Left lobe of liver (tissue), 2 donors: ENCODE measurements around the gene ZNF563. TPM values are rescaled to one million over a fixed set of nuclear protein-coding genes. Genes with fewer than 3 reads are reported as not detected.
"Not testable (repeated sequence)": the region's sequence is repeated elsewhere in the genome, so short reads cannot be mapped to it uniquely, and the experiment has no call there.

Experiments used
- ATAC-seq: fragments of 200-7000 bp; cut with Tn5 transposase; one replicate; pipeline ENCODE4 v1.9.1; 2020; ENCODE audit warnings: mild to moderate bottlenecking, moderate library complexity
- DNase-seq: peaks from one replicate; pipeline ENCODE4 v3.0.0-alpha.2; 2020; ENCODE audit warnings: low spot score
- total RNA-seq: library from RNA; stranded (reverse); gene quantifications from one replicate; pipeline ENCODE4 v1.2.1, GENCODE V29; 2021
- donor health status: DM: no; HTN: no; CAD: no; lungs with moderate emphysema.
- donor health status: DM: no; HTN: yes; CAD: no.

ZNF563 gene
- total RNA-seq = 4.6 TPM

DNA sequence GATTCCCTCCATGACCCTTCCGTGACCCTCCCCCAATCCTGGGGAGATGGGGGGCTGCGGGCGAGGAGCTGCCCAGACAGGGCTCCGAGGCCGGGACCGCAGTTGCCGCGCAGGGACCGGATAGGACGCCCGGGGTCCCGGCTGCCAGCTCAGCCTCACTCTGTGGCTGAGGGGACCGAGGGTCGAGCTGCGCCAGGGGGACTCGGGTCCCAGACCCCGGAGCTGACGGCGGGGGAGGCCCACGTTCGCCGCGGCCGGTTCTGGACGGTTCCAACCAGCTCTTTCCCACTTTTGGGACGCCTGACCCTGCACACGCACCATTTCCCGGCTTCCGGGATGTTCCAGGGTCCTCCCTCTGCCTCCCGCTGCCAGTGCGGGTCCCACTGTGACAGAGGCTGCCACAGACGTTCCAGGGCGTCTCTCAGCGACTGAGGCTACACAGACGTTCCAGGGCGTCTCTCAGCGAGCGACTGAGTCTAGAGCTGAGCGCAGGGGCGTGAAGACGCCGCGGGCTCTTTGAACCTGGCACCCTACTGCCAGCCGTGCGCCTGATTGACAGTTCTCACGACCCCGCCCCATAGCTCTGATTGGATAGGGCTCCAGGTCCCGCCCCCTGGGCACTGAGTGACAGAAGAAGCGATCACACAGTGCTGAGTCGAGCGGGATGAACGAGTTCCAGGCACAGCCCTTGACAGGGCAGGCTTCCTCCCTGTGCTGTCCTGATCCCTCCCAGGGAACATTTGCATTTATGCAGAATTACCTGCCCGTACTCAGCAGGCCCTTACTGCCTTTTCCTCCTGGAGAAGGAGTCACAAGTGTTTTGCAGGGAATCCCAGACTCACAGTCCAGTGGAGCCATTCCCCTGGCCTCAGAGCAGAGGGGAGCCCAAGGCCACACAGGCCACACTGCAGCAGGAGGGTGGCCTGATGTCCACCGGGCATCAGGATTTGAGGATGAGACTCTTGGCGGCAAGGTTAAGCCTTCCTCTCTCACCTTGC is at the start of gene ZNF563:
ZNF563 (minus strand) TSS at position 472 of the 998 bp plus-strand sequence; CDS start at position 321, 151 bp downstream.
- DNase-seq = peak; percentile 99
- ATAC-seq = peak; percentile 91

DNA sequence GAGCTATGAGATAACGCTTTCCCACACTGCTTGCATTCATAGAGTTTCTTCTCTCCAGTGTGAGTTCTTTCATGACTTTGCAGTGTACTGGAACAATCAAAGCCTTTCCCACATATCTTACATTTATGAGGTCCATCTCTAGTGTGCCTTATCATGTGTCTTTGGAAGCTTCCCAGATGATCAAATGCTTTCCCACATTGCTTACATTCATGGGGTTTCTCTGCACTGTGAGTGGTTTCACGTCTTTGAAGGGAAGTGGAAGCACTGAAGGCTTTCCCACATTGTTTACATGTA is 47.0 kb upstream of the ZNF563 start:
- no peak for ATAC-seq
- DNase-seq = no peak

DNA sequence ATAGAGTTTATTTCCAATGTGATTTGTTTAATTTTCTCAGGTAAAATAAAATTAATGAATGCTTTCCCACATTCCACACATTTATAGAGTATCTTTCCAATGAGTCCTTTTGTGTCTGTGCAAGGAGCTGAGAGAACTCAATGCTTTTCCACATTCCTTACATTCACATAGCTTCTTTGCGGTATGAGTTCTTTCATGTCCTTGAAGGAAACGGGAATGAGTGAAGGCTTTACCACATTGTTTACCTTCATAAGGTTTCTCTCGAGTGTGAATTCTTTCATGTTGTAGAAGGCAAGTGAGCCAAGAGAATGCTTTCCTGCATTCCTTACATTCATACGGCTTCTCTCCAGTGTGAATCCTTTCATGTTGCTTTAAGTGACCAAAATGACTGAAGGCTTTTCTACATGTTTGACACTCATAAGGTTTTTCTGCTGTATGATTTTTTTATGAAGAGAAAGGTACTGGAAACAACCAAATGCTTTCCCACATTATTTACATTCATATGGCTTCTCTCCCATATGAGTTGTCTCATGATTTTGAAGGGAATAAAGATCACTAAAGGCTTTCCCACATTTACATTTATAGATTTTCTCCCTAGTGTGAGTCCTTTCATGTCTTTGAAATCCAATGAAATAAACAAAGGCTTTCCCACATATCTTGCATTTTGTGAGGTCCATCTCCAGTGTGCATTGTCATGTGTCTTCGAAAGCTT is 46.5 kb upstream of the ZNF563 start:
- ATAC-seq (no peak), DNase-seq (no peak)

DNA sequence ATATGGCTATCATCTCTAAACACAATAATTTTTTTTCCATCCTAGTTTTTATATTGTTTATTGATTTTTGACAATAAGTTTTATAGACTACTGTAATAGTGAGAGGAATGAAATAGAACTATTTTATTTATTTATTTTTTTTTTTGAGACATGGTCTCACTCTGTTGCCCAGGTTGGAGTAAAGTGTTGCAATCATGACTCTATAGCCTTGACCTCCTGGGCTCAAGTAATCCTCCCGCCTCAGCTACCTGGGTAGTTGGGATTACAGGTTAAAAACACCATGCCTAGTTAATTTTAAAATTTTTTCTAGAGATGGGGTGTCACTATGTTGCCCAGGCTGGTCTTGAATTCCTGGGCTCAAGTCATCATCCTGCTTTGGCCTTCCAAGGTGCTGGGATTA is 40.6 kb upstream of the ZNF563 start:
- DNase-seq = no peak
- no peak for ATAC-seq

DNA sequence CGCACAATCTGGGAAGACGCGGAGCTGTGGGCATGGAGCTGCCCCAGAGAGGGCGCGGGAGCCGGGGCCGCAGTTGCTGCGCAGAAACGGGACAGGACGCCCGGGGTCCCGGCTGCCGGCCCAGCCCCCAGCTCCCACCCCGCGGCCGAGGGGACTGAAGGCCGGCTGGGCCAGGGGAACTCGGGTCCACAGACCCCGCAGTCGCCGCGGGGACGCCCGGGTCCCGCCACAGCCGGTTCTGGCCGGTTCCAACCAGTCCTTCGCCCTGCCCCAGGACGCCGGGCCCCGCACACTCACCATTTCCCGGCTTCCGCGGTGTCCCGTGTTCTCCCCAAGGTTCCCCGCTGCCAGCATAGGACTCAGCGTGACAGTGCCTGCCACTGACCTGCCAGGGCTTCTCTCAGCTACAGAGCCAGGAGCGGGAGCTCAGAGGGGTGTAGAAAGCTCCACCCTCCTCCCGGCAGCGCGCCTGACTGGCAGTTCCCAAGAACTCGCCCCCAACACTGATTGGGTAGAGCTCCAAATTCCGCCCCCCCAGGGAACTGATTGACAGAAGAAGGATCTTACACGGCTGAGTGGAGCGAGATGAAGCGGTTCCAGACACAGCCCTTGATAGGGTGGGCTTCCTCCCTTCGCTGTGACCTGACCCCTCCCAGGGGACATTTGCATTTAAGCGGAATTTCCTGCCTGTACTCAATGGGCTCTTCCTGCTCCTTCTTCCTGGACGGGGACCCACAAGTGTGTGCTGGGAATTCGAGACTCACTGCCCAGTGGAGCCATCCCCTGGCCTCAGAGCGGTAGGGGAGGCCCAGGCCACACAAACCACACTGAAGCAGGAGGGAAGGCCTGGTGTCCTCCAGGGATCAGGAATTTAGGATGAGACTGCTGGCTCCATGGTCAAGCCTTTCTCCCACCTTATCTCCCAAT is 32.1 kb upstream of the ZNF563 start, which contains the start of gene ZNF442:
ZNF442 (minus strand) TSS at position 448 of the 927 bp plus-strand sequence. CDS start 2,052 bp downstream, outside the sequence.
- DNase-seq = peak; percentile 97
- peak; percentile 96 for ATAC-seq

DNA sequence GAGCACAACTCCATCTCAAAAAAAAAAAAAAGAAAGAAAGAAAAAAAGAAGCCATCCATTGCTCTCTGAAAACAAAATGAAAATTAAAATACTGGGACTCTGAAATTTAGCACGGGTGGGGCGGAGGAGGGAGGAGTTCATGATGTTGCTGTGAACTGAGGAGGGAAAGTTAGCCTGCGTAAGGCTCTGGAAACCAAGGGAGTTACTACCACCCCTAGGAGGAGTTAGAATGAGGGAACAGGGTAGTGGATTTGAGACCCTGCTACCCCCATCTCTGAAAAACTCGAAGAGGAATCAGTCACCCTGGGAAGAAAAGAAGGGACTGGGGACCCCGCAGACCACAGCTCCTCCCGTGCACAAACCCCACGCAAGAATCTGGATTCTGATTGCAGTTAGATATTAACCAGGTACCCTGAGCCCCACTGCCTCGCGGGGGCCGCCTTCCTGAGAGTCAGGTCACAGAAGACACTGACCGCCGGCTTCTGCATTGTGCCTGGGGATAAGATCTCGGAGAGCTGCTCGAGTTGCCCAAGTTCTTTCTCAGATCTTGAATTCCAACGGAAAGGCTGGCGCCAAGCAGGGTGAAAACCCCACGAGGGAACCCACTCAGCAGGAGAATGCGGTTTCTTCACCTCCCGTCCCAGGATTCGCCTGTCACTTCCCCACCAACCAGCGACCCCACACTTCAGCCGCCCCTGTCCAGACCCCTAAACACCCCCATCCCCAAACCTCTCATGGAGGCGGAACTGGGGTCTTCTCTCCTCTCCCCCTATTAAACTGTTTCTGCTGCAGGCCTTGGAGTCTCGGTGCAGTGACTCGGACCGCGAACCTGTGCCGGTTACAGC is 31.2 kb upstream of the ZNF563 start:
- DNase-seq = peak; percentile 48
- ATAC-seq = peak; percentile 28

DNA sequence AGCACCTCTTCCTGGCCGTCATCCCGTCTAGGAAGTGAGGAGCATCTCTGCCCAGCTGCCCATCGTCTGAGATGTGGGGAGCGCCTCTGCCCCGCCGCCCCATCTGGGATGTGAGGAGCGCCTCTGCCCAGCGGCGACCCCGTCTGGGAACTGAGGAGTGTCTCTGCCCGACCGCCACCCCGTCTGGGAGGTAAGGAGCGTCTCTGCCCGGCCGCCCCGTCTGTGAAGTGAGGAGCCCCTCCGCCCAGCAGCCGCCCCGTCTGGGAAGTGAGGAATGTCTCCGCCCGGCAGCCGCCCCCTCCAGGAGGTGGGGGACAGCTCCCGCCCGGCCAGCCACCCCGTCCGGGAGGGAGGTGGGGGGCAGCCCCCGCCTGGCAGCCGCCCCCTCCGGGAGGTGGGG is 28.8 kb upstream of the ZNF563 start:
- not testable (repeated sequence) for DNase-seq, ATAC-seq

DNA sequence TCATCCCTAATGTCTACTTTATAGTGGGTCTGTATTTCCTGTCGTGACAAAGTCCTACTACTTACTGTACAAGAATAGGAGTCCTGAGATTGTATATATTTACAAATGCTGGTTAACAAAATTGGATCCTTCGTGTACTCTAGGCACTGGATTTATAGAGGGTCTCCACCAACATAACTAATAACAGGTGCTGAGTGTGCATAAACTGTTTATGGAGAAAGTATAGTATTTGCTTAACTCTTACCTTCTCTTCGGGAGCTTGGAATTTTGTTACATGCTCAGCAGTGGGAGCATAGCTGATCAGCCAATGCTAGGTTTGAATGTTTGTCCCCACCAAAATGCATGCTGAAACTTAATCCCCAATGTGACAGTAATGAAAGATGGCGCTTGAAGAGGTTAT is 19.9 kb upstream of the ZNF563 start:
- ATAC-seq (no peak), DNase-seq (no peak)

DNA sequence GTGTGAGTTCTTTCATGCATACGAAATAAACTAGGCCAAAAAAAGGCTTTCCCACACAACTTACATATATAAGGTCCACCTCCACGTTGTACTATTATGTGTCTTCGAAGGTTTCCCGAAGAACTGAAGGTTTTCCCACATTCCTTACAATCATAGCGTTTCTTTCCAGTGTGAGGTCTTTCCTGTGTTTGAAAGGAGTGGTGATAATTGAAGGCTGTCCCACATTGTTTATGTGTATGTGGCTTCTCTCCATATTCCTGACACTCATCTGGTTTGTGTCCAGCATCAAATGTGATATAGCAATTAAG is 17.4 kb upstream of the ZNF563 start:
- DNase-seq = no peak
- no peak for ATAC-seq

DNA sequence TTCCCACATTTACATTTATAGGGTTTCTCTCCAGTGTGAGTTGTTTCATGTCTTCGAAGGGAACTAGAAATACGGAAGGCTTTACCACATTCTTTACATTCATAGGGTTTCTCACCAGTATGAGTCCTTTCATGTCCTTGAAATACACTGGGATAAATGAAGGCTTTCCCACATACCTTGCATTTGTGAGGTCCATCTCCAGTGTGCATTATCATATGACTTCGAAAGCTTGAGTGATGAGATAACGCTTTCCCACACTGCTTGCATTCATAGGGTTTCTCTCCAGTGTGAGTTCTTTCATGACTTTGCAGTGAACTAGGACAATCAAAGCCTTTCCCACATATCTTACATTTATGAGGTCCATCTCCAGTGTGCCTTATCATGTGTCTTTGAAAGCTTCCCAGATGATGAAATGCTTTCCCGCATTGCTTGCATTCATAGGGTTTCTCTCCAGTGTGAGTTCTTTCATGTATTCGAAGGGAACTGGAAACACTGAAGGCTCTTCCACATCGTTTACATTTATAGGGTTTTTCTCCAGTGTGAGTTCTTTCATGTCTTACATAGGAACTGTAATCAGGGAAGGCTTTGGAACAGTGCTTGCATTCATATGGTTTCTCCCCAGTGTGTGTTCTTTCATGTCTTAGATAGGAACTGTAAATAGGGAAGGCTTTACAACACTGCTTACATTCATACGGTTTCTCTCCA is 16.9 kb upstream of the ZNF563 start:
- no peak for ATAC-seq

DNA sequence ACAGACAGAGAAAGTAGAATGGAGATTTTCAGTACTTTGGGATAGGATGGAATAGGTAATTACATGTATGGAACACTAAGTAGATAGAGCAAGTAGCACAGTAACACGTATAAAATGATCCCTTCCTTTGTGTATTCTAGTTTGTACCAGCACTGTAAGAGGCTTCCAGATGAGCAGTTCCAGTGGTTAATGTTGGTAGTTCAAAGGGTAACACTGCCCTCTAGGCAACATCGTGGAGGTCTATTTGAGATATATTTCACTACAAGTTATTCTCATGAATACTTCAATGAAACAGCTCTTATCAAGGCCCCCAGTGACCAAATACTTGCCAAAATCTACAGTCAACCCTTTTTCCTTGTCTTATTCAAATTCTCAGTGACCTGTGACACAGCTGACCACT is 13.5 kb upstream of the ZNF563 start:
- ATAC-seq = no peak
- no peak for DNase-seq

More for the DNA sequence above, 16.9 kb upstream of the ZNF563 start:
- no peak for DNase-seq

DNA sequence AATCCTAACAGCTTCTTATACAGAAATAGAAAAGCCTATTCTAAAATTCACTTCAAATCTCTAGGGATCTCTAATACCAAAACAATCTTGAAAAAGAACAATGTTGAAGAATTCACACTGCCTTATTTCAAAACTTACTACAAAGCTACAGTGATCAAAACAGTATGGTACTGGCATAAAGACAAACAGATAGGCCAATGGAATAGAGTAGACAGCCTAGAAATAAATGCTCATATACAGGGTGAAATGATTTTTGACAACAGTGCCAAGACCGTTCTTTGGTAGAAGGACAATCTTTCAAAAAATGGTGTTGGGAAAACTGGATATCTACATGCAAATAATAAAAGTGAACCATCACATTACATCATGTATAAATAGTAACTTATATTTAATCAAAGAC is 11.8 kb upstream of the ZNF563 start:
- ATAC-seq (no peak), DNase-seq (no peak)

DNA sequence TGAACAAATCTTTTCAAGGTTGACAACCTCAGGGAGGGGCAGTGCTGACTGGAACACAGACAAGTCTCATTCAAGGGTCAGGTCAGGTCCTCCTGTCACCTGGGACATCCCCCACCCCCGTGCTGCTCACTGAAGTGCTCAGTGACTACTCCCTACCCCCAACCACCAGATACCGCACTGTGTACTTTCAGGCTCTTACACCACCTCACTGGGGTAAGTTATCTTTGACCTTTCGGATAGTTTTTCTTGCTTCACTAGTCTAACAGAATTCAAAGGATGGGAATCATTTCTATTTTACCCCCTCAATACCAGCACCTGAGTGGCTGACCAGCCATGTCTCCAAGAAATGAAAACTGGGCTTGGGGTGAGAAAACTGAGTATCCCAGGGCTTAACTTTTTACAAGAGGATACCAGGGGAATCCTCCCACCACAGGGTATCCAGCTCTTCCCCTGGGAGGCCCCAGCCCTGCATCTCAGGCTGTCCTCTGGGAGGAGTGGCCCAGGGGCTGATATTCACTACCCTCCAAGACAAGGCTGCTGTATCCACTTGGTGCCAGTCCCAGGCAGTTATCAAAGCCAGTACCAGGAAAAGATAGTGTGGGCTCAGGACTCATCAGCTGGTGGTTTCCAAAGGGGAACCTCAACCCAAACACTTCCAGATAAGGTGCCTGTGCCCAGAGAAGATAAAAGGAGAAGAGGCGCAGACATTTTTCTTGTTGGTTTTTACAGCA is 2.1 kb downstream of the ZNF563 start:
- DNase-seq (peak; percentile 85), ATAC-seq (peak; percentile 71)

DNA sequence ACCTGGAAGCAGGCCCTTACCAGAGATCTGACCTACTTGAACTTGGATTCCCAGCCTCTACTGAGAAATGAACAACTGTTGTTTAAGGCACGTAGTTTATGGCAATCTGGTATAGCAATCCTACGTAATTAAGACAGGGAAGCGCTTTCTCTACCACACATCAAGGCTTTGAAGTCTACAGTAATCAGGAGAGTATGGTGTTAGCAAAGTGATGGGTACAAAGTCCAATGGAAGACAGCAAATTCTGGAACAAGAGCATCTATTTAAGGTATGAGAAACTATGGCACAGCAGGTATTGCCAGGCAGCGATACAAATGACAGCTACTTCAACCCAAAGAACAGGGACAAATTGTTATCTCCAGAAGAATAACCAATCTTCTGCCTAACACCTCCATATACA is 3.1 kb downstream of the ZNF563 start:
- ATAC-seq (no peak), DNase-seq (no peak)

DNA sequence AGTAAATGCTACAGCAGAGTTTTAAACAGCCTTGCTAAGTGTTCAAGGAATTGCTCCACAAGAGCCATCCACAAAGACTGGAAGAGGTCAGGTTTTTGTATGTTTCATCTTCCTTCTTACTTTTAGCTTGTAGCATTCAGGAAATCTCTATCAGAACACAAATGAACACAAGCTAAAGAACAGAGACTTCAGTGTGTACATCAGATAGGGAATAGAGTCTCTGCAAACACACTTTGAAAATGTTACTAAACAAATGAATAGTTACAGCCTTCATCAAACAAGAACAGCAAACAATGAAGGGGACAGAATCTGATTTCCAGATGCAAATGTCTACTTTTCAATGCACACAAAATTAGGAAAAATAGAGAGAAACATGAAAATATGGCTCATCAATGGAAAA is 7.7 kb downstream of the ZNF563 start:
- ATAC-seq = peak; percentile 53

DNA sequence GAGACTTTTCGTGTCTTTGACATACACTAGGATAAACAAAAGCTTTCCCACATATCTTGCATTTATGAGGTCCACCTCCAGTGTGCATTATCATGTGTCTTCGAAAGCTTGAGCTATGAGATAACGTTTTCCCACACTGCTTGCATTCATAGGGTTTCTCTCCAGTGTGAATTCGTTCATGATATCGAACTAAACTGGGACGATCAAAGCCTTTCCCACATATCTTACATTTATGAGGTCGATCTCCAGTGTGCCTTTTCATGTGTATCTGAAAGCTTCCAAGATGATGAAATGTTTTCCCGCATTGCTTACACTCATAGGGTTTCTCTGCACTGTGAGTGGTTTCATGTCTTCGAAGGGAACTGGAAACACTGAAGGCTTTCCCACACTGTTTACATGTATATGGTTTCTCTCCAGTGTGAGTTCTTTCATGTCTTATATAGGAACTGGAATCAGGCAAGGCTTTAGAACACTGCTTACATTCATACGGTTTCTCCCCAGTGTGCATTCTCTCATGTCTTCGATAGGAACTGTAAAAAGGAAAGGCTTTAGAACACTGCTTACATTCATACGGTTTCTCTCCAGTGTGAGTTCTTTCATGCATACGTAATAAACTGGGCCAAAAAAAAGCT is 14.5 kb downstream of the ZNF563 start:
- ATAC-seq = no peak
- no peak for DNase-seq

More for the DNA sequence above, 7.7 kb downstream of the ZNF563 start:
- DNase-seq = no peak

DNA sequence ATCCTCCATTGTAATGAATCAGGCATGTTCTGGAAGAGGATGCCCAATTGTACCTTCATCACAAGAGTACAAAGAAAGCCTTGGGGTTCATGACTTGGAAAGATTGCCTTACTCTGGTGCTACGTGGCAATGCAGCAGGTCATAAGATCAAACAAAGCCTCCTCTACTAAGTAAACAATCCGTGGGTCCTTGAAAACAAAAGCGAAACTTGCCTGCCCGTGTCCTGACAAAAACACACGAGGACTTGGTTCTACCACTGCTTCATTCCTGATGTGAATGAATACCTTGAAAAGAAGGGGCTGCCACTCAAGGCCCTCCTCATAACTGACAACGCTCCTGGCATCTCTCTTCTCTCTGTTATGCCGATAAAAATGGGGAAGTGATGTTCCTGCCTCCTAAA is 18.9 kb downstream of the ZNF563 start:
- ATAC-seq = peak; percentile 61
- no peak for DNase-seq

DNA sequence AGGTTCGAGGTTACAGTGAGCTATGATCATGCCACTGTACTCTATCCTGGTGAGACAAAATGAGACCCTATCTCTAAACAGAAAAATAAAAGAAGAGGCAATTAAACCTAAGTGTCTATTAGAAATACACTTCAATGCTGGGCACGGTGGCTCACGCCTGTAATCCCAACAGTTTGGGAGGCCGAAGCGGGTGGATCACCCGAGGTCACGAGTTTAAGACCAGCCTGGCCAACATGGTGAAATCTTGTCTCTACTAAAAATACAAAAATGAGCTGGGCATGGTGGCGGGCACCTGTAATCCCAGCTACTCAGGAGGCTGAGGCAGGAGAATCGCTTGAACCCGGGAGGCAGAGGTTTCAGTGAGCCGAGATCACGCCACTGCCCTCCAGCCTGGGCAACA is 24.5 kb downstream of the ZNF563 start:
- not testable (repeated sequence) for ATAC-seq, DNase-seq
